Central memory CD8-positive, alpha-beta T cell (primary cell): ENCODE results near the gene ARL6IP4.

Source experiments
- ATAC-seq: fragments of 150-1000 bp; cut with Tn5 transposase; replicated peaks from 2 replicates; pipeline ENCODE4 v1.10.0; 2022; ENCODE audit warnings: mild to moderate bottlenecking, moderate FRiP score, moderate number of reproducible peaks; ENCODE audit not compliant: poor library complexity, severe bottlenecking; ENCODE audit errors: extremely low read depth
- DNase-seq, 2 donors: peaks; one replicate each; pipeline ENCODE4 v3.0.0; 2021; ENCODE audit warnings: low spot score in 2 of 2
- H3K27ac Mint-ChIP-seq: one replicate; pipeline ENCODE4 v1.8.0; 2022; ENCODE audit warnings: low read depth, mild to moderate bottlenecking, moderate library complexity, mixed read lengths
- H3K27me3 Mint-ChIP-seq: one replicate; pipeline ENCODE4 v1.8.0; 2022; ENCODE audit warnings: mixed read lengths
- H3K36me3 Mint-ChIP-seq: one replicate; pipeline ENCODE4 v1.8.0; 2022; ENCODE audit warnings: mild to moderate bottlenecking, moderate library complexity, mixed read lengths; ENCODE audit not compliant: insufficient read depth
- H3K4me1 Mint-ChIP-seq: one replicate; pipeline ENCODE4 v1.8.0; 2022; ENCODE audit warnings: mixed read lengths
- H3K4me3 Mint-ChIP-seq: one replicate; pipeline ENCODE4 v1.8.0; 2022; ENCODE audit warnings: mild to moderate bottlenecking, moderate library complexity, mixed read lengths
- H3K9me3 Mint-ChIP-seq: one replicate; pipeline ENCODE4 v1.8.0; 2022; ENCODE audit warnings: mixed read lengths

ARL6IP4 gene

GRCh38 chr12:122985338-122986257 lies 5.1 kb downstream of the ARL6IP4 start:
- Mint-ChIP-seq H3K4me3 (no peak overlapping the region), H3K9me3 (no peaks in the 10 kb centered on the region), H3K36me3 (peaks cover 5% of the 10 kb centered on the region), H3K4me1 (peaks cover 35% of the 10 kb centered on the region), H3K27me3 (no peaks in the 10 kb centered on the region), H3K27ac (no peak overlapping the region)
- DNase-seq (no peak), ATAC-seq (no peak)

GRCh38 chr12:122986258-122986871 lies 5.9 kb downstream of the ARL6IP4 start:
- H3K4me1 Mint-ChIP-seq: peaks cover 28% of the 10 kb centered on the region

GRCh38 chr12:122987086-122987951 lies 6.8 kb downstream of the ARL6IP4 start:
- Mint-ChIP-seq H3K4me1 (peaks cover 23% of the 10 kb centered on the region), H3K36me3 (peaks cover 5% of the 10 kb centered on the region), H3K27me3 (no peaks in the 10 kb centered on the region), H3K27ac (no peak overlapping the region), H3K9me3 (no peaks in the 10 kb centered on the region), H3K4me3 (no peak overlapping the region)
- ATAC-seq: no peak
- DNase-seq: no peak

More at GRCh38 chr12:122986258-122986871, 5.9 kb downstream of the ARL6IP4 start:
- ATAC-seq (no peak), DNase-seq (no peak)
- H3K4me3 Mint-ChIP-seq: no peak overlapping the region
- H3K9me3 Mint-ChIP-seq: no peaks in the 10 kb centered on the region
- no peaks in the 10 kb centered on the region for H3K27me3 Mint-ChIP-seq
- no peak overlapping the region for H3K27ac Mint-ChIP-seq
- peaks cover 5% of the 10 kb centered on the region for H3K36me3 Mint-ChIP-seq

- Mint-ChIP-seq H3K9me3 (no peaks in the 10 kb centered on the region), H3K27ac (no peak overlapping the region)
- ATAC-seq: no peak
Observed at GRCh38 chr12:122988036-122988435, 7.6 kb downstream of the ARL6IP4 start.

GRCh38 chr12:122988612-122989212 lies 8.2 kb downstream of the ARL6IP4 start:
- Mint-ChIP-seq H3K4me1 (peaks cover 15% of the 10 kb centered on the region), H3K4me3 (no peak overlapping the region), H3K27me3 (no peaks in the 10 kb centered on the region), H3K27ac (no peak overlapping the region), H3K9me3 (no peaks in the 10 kb centered on the region), H3K36me3 (peaks cover 5% of the 10 kb centered on the region)
- no peak for DNase-seq
- ATAC-seq: no peak

More at GRCh38 chr12:122988036-122988435, 7.6 kb downstream of the ARL6IP4 start:
- H3K4me1 Mint-ChIP-seq: peaks cover 22% of the 10 kb centered on the region
- no peaks in the 10 kb centered on the region for H3K27me3 Mint-ChIP-seq
- peaks cover 5% of the 10 kb centered on the region for H3K36me3 Mint-ChIP-seq
- H3K4me3 Mint-ChIP-seq: no peak overlapping the region
- DNase-seq: no peak

GRCh38 chr12:122989225-122989839 lies 8.9 kb downstream of the ARL6IP4 start:
- Mint-ChIP-seq H3K4me3 (no peak overlapping the region), H3K9me3 (no peaks in the 10 kb centered on the region), H3K27me3 (no peaks in the 10 kb centered on the region), H3K4me1 (peaks cover 11% of the 10 kb centered on the region), H3K27ac (no peak overlapping the region), H3K36me3 (peaks cover 3% of the 10 kb centered on the region)
- DNase-seq (no peak), ATAC-seq (no peak)

GRCh38 chr12:122989874-122990419 lies 9.5 kb downstream of the ARL6IP4 start:
- Mint-ChIP-seq H3K4me1 (peaks cover 5% of the 10 kb centered on the region), H3K9me3 (no peaks in the 10 kb centered on the region), H3K36me3 (no peaks in the 10 kb centered on the region), H3K4me3 (no peak overlapping the region), H3K27ac (no peak overlapping the region), H3K27me3 (no peaks in the 10 kb centered on the region)
- DNase-seq (no peak), ATAC-seq (no peak)

GRCh38 chr12:122990561-122990960 lies 10.1 kb downstream of the ARL6IP4 start:
- Mint-ChIP-seq H3K36me3 (peaks cover 2% of the 10 kb centered on the region), H3K9me3 (no peaks in the 10 kb centered on the region), H3K27me3 (no peaks in the 10 kb centered on the region), H3K27ac (no peak overlapping the region), H3K4me3 (no peak overlapping the region), H3K4me1 (no peaks in the 10 kb centered on the region)
- DNase-seq: no peak
- ATAC-seq: no peak

- Mint-ChIP-seq H3K4me3 (no peak overlapping the region), H3K9me3 (no peaks in the 10 kb centered on the region), H3K36me3 (peaks cover 2% of the 10 kb centered on the region), H3K27me3 (no peaks in the 10 kb centered on the region), H3K27ac (no peak overlapping the region), H3K4me1 (no peaks in the 10 kb centered on the region)
- DNase-seq: no peak
- ATAC-seq: no peak
Observed at GRCh38 chr12:122990961-122991622, 10.6 kb downstream of the ARL6IP4 start.

GRCh38 chr12:122991623-122992275 lies 11.3 kb downstream of the ARL6IP4 start:
- H3K9me3 Mint-ChIP-seq: no peaks in the 10 kb centered on the region
- no peaks in the 10 kb centered on the region for H3K4me1 Mint-ChIP-seq
- H3K27ac Mint-ChIP-seq: no peak overlapping the region
- no peak overlapping the region for H3K4me3 Mint-ChIP-seq
- no peak for DNase-seq
- peaks cover 2% of the 10 kb centered on the region for H3K36me3 Mint-ChIP-seq
- no peaks in the 10 kb centered on the region for H3K27me3 Mint-ChIP-seq
- no peak for ATAC-seq

GRCh38 chr12:122992386-122992785 lies 11.9 kb downstream of the ARL6IP4 start:
- no peaks in the 10 kb centered on the region for H3K9me3 Mint-ChIP-seq
- no peak for ATAC-seq
- DNase-seq: no peak

More at GRCh38 chr12:122992386-122992785, 11.9 kb downstream of the ARL6IP4 start:
- no peaks in the 10 kb centered on the region for H3K27me3 Mint-ChIP-seq
- H3K36me3 Mint-ChIP-seq: peaks cover 2% of the 10 kb centered on the region
- no peaks in the 10 kb centered on the region for H3K4me1 Mint-ChIP-seq
- no peak overlapping the region for H3K27ac Mint-ChIP-seq
- no peak overlapping the region for H3K4me3 Mint-ChIP-seq
